Measurements from ENCODE around the gene PIAS4. TPM values are rescaled to one million over a fixed set of nuclear protein-coding genes. Genes with fewer than 3 reads are reported as not detected.

The PIAS4 gene
- total RNA-seq, 1 donor from 2014 or later: 26.0 TPM

DNA sequence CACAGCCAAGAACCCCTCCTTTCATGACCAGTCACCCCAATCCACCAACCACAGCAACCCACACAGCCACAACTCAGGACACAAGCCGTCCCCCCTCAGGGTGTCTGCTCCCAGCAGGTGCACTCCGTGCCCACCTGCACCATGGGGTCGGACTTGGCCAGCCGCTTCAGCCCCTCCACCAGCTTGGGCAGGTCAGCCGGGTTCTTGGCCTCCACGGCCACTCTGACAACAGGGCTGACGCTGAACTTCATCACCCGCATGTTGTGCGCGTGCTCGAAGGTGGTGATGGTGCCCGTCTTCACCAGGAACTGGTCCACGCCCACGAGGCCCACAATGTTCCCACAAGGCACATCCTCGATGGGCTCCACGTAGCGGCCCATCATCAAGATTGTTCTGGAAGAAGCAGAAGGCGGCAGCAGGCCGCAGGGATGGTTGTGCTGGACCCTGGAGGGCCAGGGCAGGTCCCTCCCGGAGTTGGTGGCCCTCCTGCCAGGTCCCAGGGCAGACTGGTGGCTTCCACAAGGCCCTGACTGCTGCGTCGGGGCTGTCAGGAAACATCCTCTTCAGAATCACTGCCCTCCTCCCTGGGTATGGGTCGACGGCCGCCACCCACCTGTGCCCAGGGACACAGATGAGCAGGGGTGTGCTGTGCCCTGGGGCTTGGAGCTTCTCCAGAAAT is 27.7 kb upstream of the PIAS4 start:
- no peaks in the 10 kb centered on the region for H3K9me3 ChIP-seq (ENCODE audit: insufficient read depth, low read depth, low read length)
- peaks cover 82% of the 10 kb centered on the region for H3K36me3 ChIP-seq (ENCODE audit: insufficient read depth, low read length)
- peak overlapping the region; percentile 98 for H3K4me2 ChIP-seq (ENCODE audit: low read length)
- Mint-ChIP-seq H3K36me3 (ENCODE audit: low read depth, unreplicated experiment) (peaks cover 36% of the 10 kb centered on the region), H3K27me3 (ENCODE audit: low read depth, unreplicated experiment) (no peaks in the 10 kb centered on the region), H3K9me3 (ENCODE audit: unreplicated experiment) (peaks cover 2% of the 10 kb centered on the region), H3K27ac (ENCODE audit: unreplicated experiment) (peak overlapping the region; percentile 77), H3K4me1 (ENCODE audit: low read depth, unreplicated experiment) (peaks cover 48% of the 10 kb centered on the region), H3K4me3 (ENCODE audit: unreplicated experiment) (peak overlapping the region; percentile 46)
- H3K9ac ChIP-seq (ENCODE audit: low read length): no peak overlapping the region
- H3K4me1 ChIP-seq (ENCODE audit: insufficient read depth, low read length): peaks cover 43% of the 10 kb centered on the region
- H4K20me1 ChIP-seq (ENCODE audit: insufficient read depth, low read length): peaks cover 99% of the 10 kb centered on the region
- H3K27ac ChIP-seq (ENCODE audit: low read depth, low read length): no peak overlapping the region
- no peak overlapping the region for H2AFZ ChIP-seq (ENCODE audit: low read depth, low read length)
- DNase-seq (ENCODE audit: low read depth) (no peak), FAIRE-seq (no peak)
- H3K27me3 ChIP-seq (ENCODE audit: insufficient read depth, low read length): no peaks in the 10 kb centered on the region
- H3K79me2 ChIP-seq (ENCODE audit: insufficient read depth, low read length): peaks cover 98% of the 10 kb centered on the region
- H3K4me3 ChIP-seq (ENCODE audit: insufficient read depth, low read depth, low read length): no peak overlapping the region
- TF ChIP-seq, protein P1, sequence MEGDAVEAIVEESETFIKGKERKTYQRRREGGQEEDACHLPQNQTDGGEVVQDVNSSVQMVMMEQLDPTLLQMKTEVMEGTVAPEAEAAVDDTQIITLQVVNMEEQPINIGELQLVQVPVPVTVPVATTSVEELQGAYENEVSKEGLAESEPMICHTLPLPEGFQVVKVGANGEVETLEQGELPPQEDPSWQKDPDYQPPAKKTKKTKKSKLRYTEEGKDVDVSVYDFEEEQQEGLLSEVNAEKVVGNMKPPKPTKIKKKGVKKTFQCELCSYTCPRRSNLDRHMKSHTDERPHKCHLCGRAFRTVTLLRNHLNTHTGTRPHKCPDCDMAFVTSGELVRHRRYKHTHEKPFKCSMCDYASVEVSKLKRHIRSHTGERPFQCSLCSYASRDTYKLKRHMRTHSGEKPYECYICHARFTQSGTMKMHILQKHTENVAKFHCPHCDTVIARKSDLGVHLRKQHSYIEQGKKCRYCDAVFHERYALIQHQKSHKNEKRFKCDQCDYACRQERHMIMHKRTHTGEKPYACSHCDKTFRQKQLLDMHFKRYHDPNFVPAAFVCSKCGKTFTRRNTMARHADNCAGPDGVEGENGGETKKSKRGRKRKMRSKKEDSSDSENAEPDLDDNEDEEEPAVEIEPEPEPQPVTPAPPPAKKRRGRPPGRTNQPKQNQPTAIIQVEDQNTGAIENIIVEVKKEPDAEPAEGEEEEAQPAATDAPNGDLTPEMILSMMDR (IDR thresholded peaks at IDR 0.05; ENCODE audit: insufficient read depth, low read depth, low read length): no peak
- TF ChIP-seq EZH2 (IDR thresholded peaks at IDR 0.05; ENCODE audit: insufficient read depth, low read length): no peak

DNA sequence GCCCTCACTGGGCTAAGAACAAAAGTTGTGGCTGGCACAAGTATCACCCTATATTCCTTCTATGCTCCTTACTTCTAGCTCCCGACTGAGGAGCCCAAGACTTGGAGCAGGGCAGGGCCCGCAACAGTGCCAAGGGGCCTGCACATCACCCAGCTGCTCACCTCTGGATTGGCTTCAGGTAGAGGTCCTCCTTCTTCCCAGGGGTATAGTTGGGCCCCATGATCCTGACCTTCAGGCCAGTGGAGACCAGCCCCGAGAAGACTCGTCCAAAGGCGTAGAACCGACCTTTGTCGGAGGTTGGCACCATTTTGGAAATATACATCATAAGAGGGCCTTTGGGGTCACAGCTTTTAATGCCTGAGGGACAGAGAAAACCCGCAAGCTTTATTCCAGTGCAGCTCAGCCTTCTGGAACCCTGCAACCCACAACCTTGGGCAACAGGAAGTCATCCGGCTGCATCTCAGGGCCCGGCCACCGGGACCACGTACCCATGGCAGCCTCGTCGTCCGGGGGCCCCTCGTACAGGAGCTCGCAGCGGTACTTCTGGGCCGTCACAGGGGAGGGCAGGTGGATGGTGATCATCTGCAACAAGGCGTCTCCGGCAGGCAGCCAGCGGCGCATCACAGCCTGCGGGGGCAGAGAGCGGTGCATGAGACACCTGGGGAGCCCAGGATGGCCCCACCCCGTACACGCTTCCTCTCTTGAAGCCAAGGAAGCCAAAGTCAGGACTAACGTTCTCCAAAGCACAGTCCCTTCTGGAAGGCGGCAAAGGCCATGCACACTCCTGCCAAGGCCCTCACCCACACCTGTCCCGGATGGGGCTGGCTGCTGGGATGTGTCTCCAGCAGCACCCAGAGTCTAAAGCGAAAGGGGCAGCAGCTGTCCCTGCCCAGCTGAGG is 26.9 kb upstream of the PIAS4 start:
- peaks cover 94% of the 10 kb centered on the region for H4K20me1 ChIP-seq (ENCODE audit: insufficient read depth, low read length)

More for the DNA sequence above, 26.9 kb upstream of the PIAS4 start:
- Mint-ChIP-seq H3K36me3 (ENCODE audit: low read depth, unreplicated experiment) (peaks cover 37% of the 10 kb centered on the region), H3K27ac (ENCODE audit: unreplicated experiment) (no peak overlapping the region), H3K9me3 (ENCODE audit: unreplicated experiment) (peaks cover 2% of the 10 kb centered on the region), H3K4me3 (ENCODE audit: unreplicated experiment) (no peak overlapping the region), H3K4me1 (ENCODE audit: low read depth, unreplicated experiment) (peaks cover 48% of the 10 kb centered on the region), H3K27me3 (ENCODE audit: low read depth, unreplicated experiment) (no peaks in the 10 kb centered on the region)
- no peak overlapping the region for H3K4me3 ChIP-seq (ENCODE audit: insufficient read depth, low read depth, low read length)
- no peak overlapping the region for H2AFZ ChIP-seq (ENCODE audit: low read depth, low read length)
- no peaks in the 10 kb centered on the region for H3K27me3 ChIP-seq (ENCODE audit: insufficient read depth, low read length)
- FAIRE-seq: no peak
- no peak overlapping the region for H3K27ac ChIP-seq (ENCODE audit: low read depth, low read length)
- TF ChIP-seq EZH2 (IDR thresholded peaks at IDR 0.05; ENCODE audit: insufficient read depth, low read length): no peak
- TF ChIP-seq, protein P1 (IDR thresholded peaks at IDR 0.05; ENCODE audit: insufficient read depth, low read depth, low read length): no peak
- peaks cover 44% of the 10 kb centered on the region for H3K4me1 ChIP-seq (ENCODE audit: insufficient read depth, low read length)
- peak overlapping the region; percentile 98 for H3K4me2 ChIP-seq (ENCODE audit: low read length)
- DNase-seq (ENCODE audit: low read depth): no peak
- peaks cover 75% of the 10 kb centered on the region for H3K36me3 ChIP-seq (ENCODE audit: insufficient read depth, low read length)
- peak overlapping the region; percentile 44 for H3K9ac ChIP-seq (ENCODE audit: low read length)
- H3K79me2 ChIP-seq (ENCODE audit: insufficient read depth, low read length): peaks cover 95% of the 10 kb centered on the region
- no peaks in the 10 kb centered on the region for H3K9me3 ChIP-seq (ENCODE audit: insufficient read depth, low read depth, low read length)

Measured in astrocyte (in vitro differentiated cells and primary cell).